Keratinocyte (primary cell): ENCODE results near the gene ABCA8. TPM values are rescaled to one million over a fixed set of nuclear protein-coding genes. Genes with fewer than 3 reads are reported as not detected.

Experiments
- DNase-seq: peaks from one replicate; pipeline ENCODE4 v3.0.0-alpha.2; 2011; ENCODE audit warnings: low read depth, missing footprints, low spot score
- FAIRE-seq: peaks from 2 replicates; lab custom pipeline; 2011; peaks lifted over from hg19 to GRCh38; lab: Jason Lieb, UNC
- H2AFZ ChIP-seq: 2 replicates; pipeline ENCODE4 v1.6.0; 2012; ENCODE audit warnings: low read length, control low read depth, inconsistent platforms; ENCODE audit not compliant: control insufficient read depth
- H3K27ac ChIP-seq: 2 replicates; pipeline ENCODE4 v1.5.1; 2011; ENCODE audit warnings: low read length; ENCODE audit not compliant: control insufficient read depth, insufficient read depth
- H3K27me3 ChIP-seq: 3 replicates; pipeline ENCODE4 v1.6.0; 2011; ENCODE audit warnings: low read length; ENCODE audit not compliant: control insufficient read depth, insufficient read depth; ENCODE audit errors: extremely low read depth
- H3K36me3 ChIP-seq, 2 experiments: 2 replicates in 1 of 2; 3 replicates in 1 of 2; pipeline ENCODE4 v1.5.1; 2011; ENCODE audit warnings: low read length in 2 of 2, mild to moderate bottlenecking in 1 of 2; ENCODE audit not compliant: control insufficient read depth in 2 of 2, insufficient read depth in 2 of 2; ENCODE audit errors: extremely low read depth in 1 of 2
- H3K4me1 ChIP-seq: 3 replicates; pipeline ENCODE4 v1.5.1; 2011; ENCODE audit warnings: low read length; ENCODE audit not compliant: control insufficient read depth, insufficient read depth; ENCODE audit errors: extremely low read depth
- H3K4me2 ChIP-seq: 3 replicates; pipeline ENCODE4 v1.6.0; 2011; ENCODE audit warnings: low read depth, low read length; ENCODE audit not compliant: control insufficient read depth, insufficient read depth; ENCODE audit errors: extremely low read depth
- H3K4me3 ChIP-seq, 3 experiments: fragments of 200-600 bp in 1 of 3; sonication (generic) in 1 of 3; 2 replicates in 2 of 3; 3 replicates in 1 of 3; pipeline ENCODE4 v1.5.1; 2011 to 2016; ENCODE audit warnings: low read length in 3 of 3, mild to moderate bottlenecking in 3 of 3, control low read depth in 2 of 3, inconsistent platforms in 1 of 3, low read depth in 1 of 3, mixed read lengths in 1 of 3, mixed run types in 1 of 3, moderate library complexity in 1 of 3; ENCODE audit not compliant: control insufficient read depth in 2 of 3, insufficient read depth in 2 of 3; ENCODE audit errors: extremely low read depth in 1 of 3
- H3K79me2 ChIP-seq: 2 replicates; pipeline ENCODE4 v1.6.0; 2012; ENCODE audit warnings: low read length; ENCODE audit not compliant: control insufficient read depth, insufficient read depth
- H3K9ac ChIP-seq: 3 replicates; pipeline ENCODE4 v1.6.0; 2011; ENCODE audit warnings: low read length; ENCODE audit not compliant: control insufficient read depth, insufficient read depth; ENCODE audit errors: extremely low read depth
- H3K9me1 ChIP-seq: 3 replicates; pipeline ENCODE4 v1.6.0; 2011; ENCODE audit warnings: low read length; ENCODE audit not compliant: control insufficient read depth, insufficient read depth; ENCODE audit errors: extremely low read depth
- H3K9me3 ChIP-seq: 2 replicates; pipeline ENCODE4 v1.5.1; 2012; ENCODE audit warnings: low read depth, low read length; ENCODE audit not compliant: control insufficient read depth
- H4K20me1 ChIP-seq: 3 replicates; pipeline ENCODE4 v1.6.0; 2011; ENCODE audit warnings: low read length; ENCODE audit not compliant: control insufficient read depth, insufficient read depth; ENCODE audit errors: extremely low read depth
- EZH2 ChIP-seq: IDR thresholded peaks from one replicate; pipeline ENCODE4 v1.6.1; 2012; ENCODE audit warnings: inconsistent platforms, mild to moderate bottlenecking, low read length, moderate library complexity
- dilution Hi-C: fragments of 300-500 bp; cut with MboI; formaldehyde crosslinking; loops from one replicate; pipeline ENCODE4 v1.7.0; 2020; ENCODE audit warnings: low sequenced_read_pairs; ENCODE audit not compliant: extremely low pct_ligation_motif_present
- polyA plus RNA-seq, 5 experiments: library from polyadenylated mRNA; depleted of rRNA in 3 of 5; stranded (reverse) in 3 of 5; stranded (forward) in 1 of 5; unstranded in 1 of 5; fragments of >200 nt; gene quantifications; 1 replicate in 1 of 5; 2 replicates in 3 of 5; 3 replicates in 1 of 5; pipeline versions ENCODE4 v1.2.1 to v1.2.3, GENCODE V29; 2011 to 2012; ENCODE audit warnings: missing spikeins in 2 of 5, low read depth in 1 of 5, low replicate concordance in 1 of 5
- TF ChIP-seq, protein P1 (sequence below), 3 experiments: IDR thresholded peaks in 1 of 3; conservative IDR thresholded peaks in 1 of 3; optimal IDR thresholded peaks in 1 of 3; 2 replicates in 2 of 3; 3 replicates in 1 of 3; pipeline versions ENCODE3 to v1.5.1; 2011; ENCODE audit warnings: low read length in 3 of 3, mild to moderate bottlenecking in 3 of 3, moderate library complexity in 2 of 3, control low read depth in 1 of 3, inconsistent platforms in 1 of 3; ENCODE audit not compliant: insufficient read depth in 2 of 3; ENCODE audit errors: extremely low read depth in 1 of 3

The ABCA8 gene
- polyA plus RNA-seq, 1 donor (not counting 4 experiments of a cell fraction or from before 2014, with no cell fraction given): 0.01 TPM

DNA sequence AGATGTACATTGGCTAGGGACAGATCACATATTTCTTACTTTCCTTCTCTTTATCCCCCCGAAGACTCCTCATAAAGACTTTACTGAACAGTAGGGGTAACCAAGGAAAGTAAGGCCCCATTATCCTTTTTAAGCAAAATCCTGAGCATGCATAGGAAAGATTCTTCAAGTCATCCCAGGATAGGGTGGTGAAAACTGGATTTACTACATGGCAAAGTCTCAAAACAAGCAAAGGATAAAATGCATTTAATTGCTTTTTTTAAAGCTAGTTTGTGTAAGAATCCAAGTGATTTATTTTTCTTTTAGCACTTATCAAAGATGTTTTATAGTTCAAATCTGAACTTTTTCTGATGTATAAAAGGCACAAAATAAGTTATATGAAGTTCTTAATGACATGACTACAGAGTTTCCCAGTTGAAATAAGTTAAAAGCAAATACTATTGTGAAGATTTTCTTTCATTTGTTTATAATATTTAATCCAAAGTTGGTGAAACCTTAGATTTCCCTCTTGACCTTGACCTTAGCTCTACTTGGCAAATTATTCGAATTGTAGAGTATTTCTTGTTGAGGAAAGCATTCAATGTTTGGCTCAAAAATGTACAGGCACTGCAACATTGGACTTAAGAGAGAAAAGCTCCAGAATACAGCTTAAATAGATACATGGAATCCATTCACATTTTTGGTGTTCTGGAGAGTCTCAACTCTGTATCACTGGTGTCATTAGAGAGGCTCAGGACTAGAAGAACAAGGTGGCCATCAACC lies 104.3 kb downstream of the ABCA8 start:
- FAIRE-seq: no peak

DNA sequence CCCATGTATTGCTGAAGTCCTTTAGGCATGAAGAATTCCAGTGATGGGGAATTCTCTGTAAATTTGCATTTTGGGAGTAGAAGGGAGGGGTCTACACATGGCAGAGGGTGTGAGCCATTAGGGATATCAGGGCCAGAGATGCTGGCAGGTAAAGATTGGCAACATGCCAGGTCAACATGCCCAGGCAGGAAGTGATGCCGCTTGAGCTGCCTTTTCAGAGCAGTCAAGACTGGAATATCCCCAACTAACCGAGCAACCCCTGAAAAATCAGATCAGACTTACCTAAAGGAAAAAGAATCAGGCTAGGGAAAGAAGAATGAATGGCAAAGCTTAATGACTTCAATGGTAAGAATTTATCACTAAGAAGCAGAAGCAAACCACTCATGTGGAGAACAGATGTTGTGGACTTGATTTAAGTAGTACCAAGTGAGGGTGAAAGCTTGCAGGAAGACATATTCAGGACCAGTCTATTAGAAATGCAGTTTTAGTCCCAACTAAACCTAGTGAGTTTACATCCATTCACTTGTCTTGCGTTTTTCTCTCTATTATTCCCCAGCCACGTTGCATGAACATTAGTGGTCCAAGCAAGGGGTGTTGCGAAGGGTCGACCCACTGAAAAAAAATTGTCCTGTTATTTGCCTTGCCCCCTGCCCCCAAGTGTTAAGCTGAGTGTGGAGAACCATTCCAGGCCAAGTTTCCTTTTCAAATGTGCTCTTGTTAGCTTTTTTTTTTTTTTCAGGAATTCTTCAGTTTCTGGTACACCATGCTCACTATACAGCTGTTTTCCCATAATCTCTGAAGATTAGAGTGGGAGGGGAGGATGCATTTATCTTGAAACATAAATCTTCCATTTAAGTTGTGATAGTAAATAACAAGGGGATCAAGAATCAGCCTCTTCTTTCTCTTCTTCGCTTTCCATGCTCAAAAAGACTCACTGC lies 105.2 kb downstream of the ABCA8 start:
- Histone ChIP-seq H3K9me1 (no peaks in the 10 kb centered on the region), H2AFZ (no peak overlapping the region), H3K9me3 (no peaks in the 10 kb centered on the region), H3K4me3 (no peak overlapping the region), H3K4me1 (no peaks in the 10 kb centered on the region), H4K20me1 (no peaks in the 10 kb centered on the region), H3K79me2 (no peaks in the 10 kb centered on the region), H3K9ac (no peak overlapping the region), H3K36me3 (no peaks in the 10 kb centered on the region), H3K4me2 (no peak overlapping the region), H3K27me3 (no peaks in the 10 kb centered on the region), H3K27ac (no peak overlapping the region)
- peak; percentile 5 for DNase-seq
- FAIRE-seq: no peak
- no peak for TF ChIP-seq EZH2
- TF ChIP-seq, protein P1, sequence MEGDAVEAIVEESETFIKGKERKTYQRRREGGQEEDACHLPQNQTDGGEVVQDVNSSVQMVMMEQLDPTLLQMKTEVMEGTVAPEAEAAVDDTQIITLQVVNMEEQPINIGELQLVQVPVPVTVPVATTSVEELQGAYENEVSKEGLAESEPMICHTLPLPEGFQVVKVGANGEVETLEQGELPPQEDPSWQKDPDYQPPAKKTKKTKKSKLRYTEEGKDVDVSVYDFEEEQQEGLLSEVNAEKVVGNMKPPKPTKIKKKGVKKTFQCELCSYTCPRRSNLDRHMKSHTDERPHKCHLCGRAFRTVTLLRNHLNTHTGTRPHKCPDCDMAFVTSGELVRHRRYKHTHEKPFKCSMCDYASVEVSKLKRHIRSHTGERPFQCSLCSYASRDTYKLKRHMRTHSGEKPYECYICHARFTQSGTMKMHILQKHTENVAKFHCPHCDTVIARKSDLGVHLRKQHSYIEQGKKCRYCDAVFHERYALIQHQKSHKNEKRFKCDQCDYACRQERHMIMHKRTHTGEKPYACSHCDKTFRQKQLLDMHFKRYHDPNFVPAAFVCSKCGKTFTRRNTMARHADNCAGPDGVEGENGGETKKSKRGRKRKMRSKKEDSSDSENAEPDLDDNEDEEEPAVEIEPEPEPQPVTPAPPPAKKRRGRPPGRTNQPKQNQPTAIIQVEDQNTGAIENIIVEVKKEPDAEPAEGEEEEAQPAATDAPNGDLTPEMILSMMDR (optimal IDR thresholded peaks at IDR 0.05 in 1 of 3, IDR thresholded peaks at IDR 0.05 in 1 of 3, conservative IDR thresholded peaks at IDR 0.05 in 1 of 3; ENCODE audit: extremely low read depth in 1 of 3, insufficient read depth in 2 of 3, low read length in 3 of 3): no peak
- dilution Hi-C loops: no loop called here

More for the DNA sequence above, 104.3 kb downstream of the ABCA8 start:
- no peaks in the 10 kb centered on the region for H3K36me3 ChIP-seq
- H3K9ac ChIP-seq: no peak overlapping the region
- no peak overlapping the region for H2AFZ ChIP-seq
- H3K27ac ChIP-seq: no peak overlapping the region
- no peaks in the 10 kb centered on the region for H3K4me1 ChIP-seq
- no peak overlapping the region for H3K4me2 ChIP-seq
- TF ChIP-seq EZH2: no peak
- TF ChIP-seq, protein P1 (optimal IDR thresholded peaks at IDR 0.05 in 1 of 3, IDR thresholded peaks at IDR 0.05 in 1 of 3, conservative IDR thresholded peaks at IDR 0.05 in 1 of 3; ENCODE audit: extremely low read depth in 1 of 3, insufficient read depth in 2 of 3, low read length in 3 of 3): no peak
- H4K20me1 ChIP-seq: no peaks in the 10 kb centered on the region
- no peak for DNase-seq
- no peak overlapping the region for H3K4me3 ChIP-seq
- no peaks in the 10 kb centered on the region for H3K27me3 ChIP-seq
- dilution Hi-C loops: no loop called here
- no peaks in the 10 kb centered on the region for H3K9me3 ChIP-seq
- H3K9me1 ChIP-seq: no peaks in the 10 kb centered on the region
- H3K79me2 ChIP-seq: no peaks in the 10 kb centered on the region
